ENCODE measurements around the gene SKA1. TPM values are rescaled to one million over a fixed set of nuclear protein-coding genes. Genes with fewer than 3 reads are reported as not detected.
"Not testable (repeated sequence)": the region's sequence is repeated elsewhere in the genome, so short reads cannot be mapped to it uniquely, and the experiment has no call there.

SKA1 gene
- total and polyA plus RNA-seq, 3 experiments from 2014 or later, result 0.40 to 28.7 (median 26.5) TPM

GRCh38 chr18:50405582-50406271 lies 30.9 kb downstream of the SKA1 start:
- no peak overlapping the region for H3K4me3 ChIP-seq (ENCODE audit: low read length)
- no peaks in the 10 kb centered on the region for H3K36me3 Mint-ChIP-seq
- no peaks in the 10 kb centered on the region for H3K36me3 ChIP-seq (ENCODE audit: insufficient read depth, low read length)
- H3K4me3 Mint-ChIP-seq, result no peak overlapping the region
- H3K27me3 ChIP-seq (ENCODE audit: insufficient read depth, low read length, poor library complexity, severe bottlenecking), result no peaks in the 10 kb centered on the region
- no peak for DNase-seq
- peaks cover 0 to 3% (median 0%) of the 10 kb centered on the region in 5 donors for H3K9me3 Mint-ChIP-seq
- ChIA-PET POLR2A (no interaction called here), CTCF (interaction anchor here (1.1 kb wide), 1 partner anchor 24 kb away, joined by 3 read pairs; no protein-coding TSS in a partner anchor)
- no peaks in the 10 kb centered on the region for H3K9me3 ChIP-seq (ENCODE audit: low read length)
- H3K4me1 ChIP-seq (ENCODE audit: insufficient read depth, low read length), result no peaks in the 10 kb centered on the region
- H3K27ac Mint-ChIP-seq, result no peak overlapping the region
- no peak overlapping the region for H3K27ac ChIP-seq (ENCODE audit: low read depth, low read length)
- peaks cover 41 to 82% of the 10 kb centered on the region in 2 donors for H3K27me3 Mint-ChIP-seq
- H3K4me1 Mint-ChIP-seq, result no peaks in the 10 kb centered on the region

- CTCF ChIA-PET, result no interaction called here
- Mint-ChIP-seq H3K27ac (no peak overlapping the region), H3K36me3 (no peaks in the 10 kb centered on the region), H3K4me3 (no peak overlapping the region), H3K4me1 (no peaks in the 10 kb centered on the region), H3K27me3 (peaks cover 24 to 62% of the 10 kb centered on the region in 2 donors), H3K9me3 (no peaks in the 10 kb centered on the region)
- no peak for DNase-seq
- Histone ChIP-seq H3K27me3 (ENCODE audit: insufficient read depth, low read length, poor library complexity, severe bottlenecking) (no peaks in the 10 kb centered on the region), H3K4me3 (ENCODE audit: low read length) (no peak overlapping the region), H3K4me1 (ENCODE audit: insufficient read depth, low read length) (no peaks in the 10 kb centered on the region), H3K9me3 (ENCODE audit: low read length) (no peaks in the 10 kb centered on the region), H3K36me3 (ENCODE audit: insufficient read depth, low read length) (no peaks in the 10 kb centered on the region), H3K27ac (ENCODE audit: low read depth, low read length) (no peak overlapping the region)
- POLR2A ChIA-PET, result no interaction called here
Measured at GRCh38 chr18:50409236-50409635, 34.4 kb downstream of the SKA1 start.

- no peak overlapping the region for H3K4me3 ChIP-seq (ENCODE audit: low read length)
- POLR2A ChIA-PET, result no interaction called here
- no peaks in the 10 kb centered on the region for H3K9me3 Mint-ChIP-seq
- no peaks in the 10 kb centered on the region for H3K4me1 Mint-ChIP-seq
- CTCF ChIA-PET, result interaction anchor here (1.5 kb wide), 1 partner anchor 21 kb away, joined by 4 read pairs; no protein-coding TSS in a partner anchor
- H3K9me3 ChIP-seq (ENCODE audit: low read length), result no peaks in the 10 kb centered on the region
- no peak overlapping the region for H3K4me3 Mint-ChIP-seq
- H3K36me3 ChIP-seq (ENCODE audit: insufficient read depth, low read length), result no peaks in the 10 kb centered on the region
- H3K36me3 Mint-ChIP-seq, result no peaks in the 10 kb centered on the region
- no peaks in the 10 kb centered on the region for H3K4me1 ChIP-seq (ENCODE audit: insufficient read depth, low read length)
- no peak overlapping the region for H3K27ac ChIP-seq (ENCODE audit: low read depth, low read length)
- no peaks in the 10 kb centered on the region for H3K27me3 ChIP-seq (ENCODE audit: insufficient read depth, low read length, poor library complexity, severe bottlenecking)
- no peak for DNase-seq
- no peak overlapping the region for H3K27ac Mint-ChIP-seq
- peaks cover 19 to 56% of the 10 kb centered on the region in 2 donors for H3K27me3 Mint-ChIP-seq
Measured at GRCh38 chr18:50410008-50410407, 35.2 kb downstream of the SKA1 start.

GRCh38 chr18:50410894-50411293 lies 36.0 kb downstream of the SKA1 start:
- H3K4me1 Mint-ChIP-seq, result no peaks in the 10 kb centered on the region
- no peak overlapping the region for H3K4me3 Mint-ChIP-seq
- H3K4me1 ChIP-seq (ENCODE audit: insufficient read depth, low read length), result no peaks in the 10 kb centered on the region
- H3K36me3 Mint-ChIP-seq, result no peaks in the 10 kb centered on the region
- H3K4me3 ChIP-seq (ENCODE audit: low read length), result no peak overlapping the region
- ChIA-PET POLR2A (no interaction called here), CTCF (interaction anchor here (1.5 to 1.8 kb wide), 2 partner anchors 20 to 54 kb away, joined by 4 read pairs; no protein-coding TSS in a partner anchor)
- no peaks in the 10 kb centered on the region for H3K9me3 Mint-ChIP-seq
- no peak for DNase-seq
- H3K36me3 ChIP-seq (ENCODE audit: insufficient read depth, low read length), result no peaks in the 10 kb centered on the region
- no peak overlapping the region for H3K27ac ChIP-seq (ENCODE audit: low read depth, low read length)
- no peaks in the 10 kb centered on the region for H3K27me3 ChIP-seq (ENCODE audit: insufficient read depth, low read length, poor library complexity, severe bottlenecking)
- peaks cover 13 to 50% of the 10 kb centered on the region in 2 donors for H3K27me3 Mint-ChIP-seq
- no peak overlapping the region for H3K27ac Mint-ChIP-seq
- no peaks in the 10 kb centered on the region for H3K9me3 ChIP-seq (ENCODE audit: low read length)

- H3K9me3 ChIP-seq (ENCODE audit: low read length); H3K27ac Mint-ChIP-seq; H3K36me3 ChIP-seq (ENCODE audit: insufficient read depth, low read length); CTCF ChIA-PET; H3K36me3 Mint-ChIP-seq; DNase-seq; H3K4me3 Mint-ChIP-seq; H3K27ac ChIP-seq (ENCODE audit: low read depth, low read length); H3K4me1 Mint-ChIP-seq; H3K4me1 ChIP-seq (ENCODE audit: insufficient read depth, low read length); H3K27me3 ChIP-seq (ENCODE audit: insufficient read depth, low read length, poor library complexity, severe bottlenecking); POLR2A ChIA-PET; H3K4me3 ChIP-seq (ENCODE audit: low read length): not testable (repeated sequence)
- Mint-ChIP-seq H3K27me3 (peaks cover 11 to 28% of the 10 kb centered on the region in 2 donors), H3K9me3 (peaks cover 6 to 16% (median 10%) of the 10 kb centered on the region in 5 donors)
Measured at GRCh38 chr18:50416832-50417231, 42.0 kb downstream of the SKA1 start.

GRCh38 chr18:50417705-50418104 lies 42.9 kb downstream of the SKA1 start:
- CTCF ChIA-PET, H3K4me1 Mint-ChIP-seq: not testable (repeated sequence)

GRCh38 chr18:50418650-50419049 lies 43.8 kb downstream of the SKA1 start:
- Histone ChIP-seq H3K4me3 (ENCODE audit: low read length) (no peak overlapping the region), H3K9me3 (ENCODE audit: low read length) (no peaks in the 10 kb centered on the region), H3K4me1 (ENCODE audit: insufficient read depth, low read length) (no peaks in the 10 kb centered on the region), H3K27ac (ENCODE audit: low read depth, low read length) (no peak overlapping the region), H3K36me3 (ENCODE audit: insufficient read depth, low read length) (no peaks in the 10 kb centered on the region), H3K27me3 (ENCODE audit: insufficient read depth, low read length, poor library complexity, severe bottlenecking) (no peaks in the 10 kb centered on the region)
- Mint-ChIP-seq H3K9me3 (peaks cover 6 to 16% (median 10%) of the 10 kb centered on the region in 5 donors), H3K36me3 (peaks cover 0 to 4% (median 0%) of the 10 kb centered on the region in 3 donors), H3K4me3 (no peak overlapping the region), H3K4me1 (no peaks in the 10 kb centered on the region), H3K27me3 (peaks cover 11 to 38% of the 10 kb centered on the region in 2 donors), H3K27ac (no peak overlapping the region)
- ChIA-PET POLR2A (no interaction called here), CTCF (no interaction called here)
- DNase-seq, result no peak

More at GRCh38 chr18:50417705-50418104, 42.9 kb downstream of the SKA1 start:
- peaks cover 6 to 16% (median 10%) of the 10 kb centered on the region in 5 donors for H3K9me3 Mint-ChIP-seq
- H3K4me1 ChIP-seq (ENCODE audit: insufficient read depth, low read length); H3K36me3 Mint-ChIP-seq; H3K27me3 ChIP-seq (ENCODE audit: insufficient read depth, low read length, poor library complexity, severe bottlenecking); POLR2A ChIA-PET; H3K4me3 Mint-ChIP-seq; H3K36me3 ChIP-seq (ENCODE audit: insufficient read depth, low read length); H3K27ac ChIP-seq (ENCODE audit: low read depth, low read length); DNase-seq; H3K27ac Mint-ChIP-seq; H3K4me3 ChIP-seq (ENCODE audit: low read length); H3K9me3 ChIP-seq (ENCODE audit: low read length): not testable (repeated sequence)
- peaks cover 8 to 36% of the 10 kb centered on the region in 2 donors for H3K27me3 Mint-ChIP-seq

GRCh38 chr18:50422286-50422898 lies 47.5 kb downstream of the SKA1 start:
- no peak overlapping the region for H3K27ac Mint-ChIP-seq
- peaks cover 0 to 12% (median 1%) of the 10 kb centered on the region in 3 donors for H3K36me3 Mint-ChIP-seq
- DNase-seq, result no peak
- peaks cover 14 to 48% of the 10 kb centered on the region in 2 donors for H3K27me3 Mint-ChIP-seq
- no peaks in the 10 kb centered on the region for H3K36me3 ChIP-seq (ENCODE audit: insufficient read depth, low read length)
- no peak overlapping the region for H3K4me3 Mint-ChIP-seq
- H3K9me3 ChIP-seq (ENCODE audit: low read length), result no peaks in the 10 kb centered on the region
- ChIA-PET POLR2A (no interaction called here), CTCF (no interaction called here)
- H3K4me1 Mint-ChIP-seq, result no peaks in the 10 kb centered on the region
- peaks cover 9 to 22% (median 18%) of the 10 kb centered on the region in 5 donors for H3K9me3 Mint-ChIP-seq
- no peaks in the 10 kb centered on the region for H3K4me1 ChIP-seq (ENCODE audit: insufficient read depth, low read length)
- H3K27ac ChIP-seq (ENCODE audit: low read depth, low read length), result no peak overlapping the region
- no peaks in the 10 kb centered on the region for H3K27me3 ChIP-seq (ENCODE audit: insufficient read depth, low read length, poor library complexity, severe bottlenecking)
- H3K4me3 ChIP-seq (ENCODE audit: low read length), result no peak overlapping the region

All from CD8-positive, alpha-beta memory T cell (primary cell).